Left cardiac atrium (tissue), 4 donors: ENCODE data around the gene CELSR1. TPM values are rescaled to one million over a fixed set of nuclear protein-coding genes. Genes with fewer than 3 reads are reported as not detected.

Source experiments
- ATAC-seq, 2 donors: fragments of 200-7000 bp; cut with Tn5 transposase; one replicate each; pipeline ENCODE4 v1.9.1; 2020; ENCODE audit warnings: mild to moderate bottlenecking in 2 of 2, moderate library complexity in 2 of 2
- DNase-seq: peaks from one replicate; pipeline ENCODE4 v3.0.0-alpha.2; 2020
- intact Hi-C, 2 donors: fragments of 100-400 bp; cut with DNase I; formaldehyde crosslinking; loops; one replicate each; pipeline versions ENCODE4 v1.14.1 to v1.15.1; 2022 to 2023
- total RNA-seq, 2 donors: library from RNA; stranded (reverse); fragmentation: NEBNext Ultra II Directional; extraction: Animal tissue kit (Norgen Biotek cat#: 25700); gene quantifications; one replicate each; pipeline ENCODE4 v1.2.1, GENCODE V29; 2021
- donor health status: DM: no; HTN: yes; CAD: no.
- donor health status: DM: no; HTN: yes; CAD: no; lungs with severe emphysema.
- donor health status: DM: yes; HTN: yes; CAD: no.
- donor health status: Dilated cardiomyopathy.

The CELSR1 gene
- total RNA-seq, 2 donors from 2014 or later: 6.5 to 8.1 TPM

DNA sequence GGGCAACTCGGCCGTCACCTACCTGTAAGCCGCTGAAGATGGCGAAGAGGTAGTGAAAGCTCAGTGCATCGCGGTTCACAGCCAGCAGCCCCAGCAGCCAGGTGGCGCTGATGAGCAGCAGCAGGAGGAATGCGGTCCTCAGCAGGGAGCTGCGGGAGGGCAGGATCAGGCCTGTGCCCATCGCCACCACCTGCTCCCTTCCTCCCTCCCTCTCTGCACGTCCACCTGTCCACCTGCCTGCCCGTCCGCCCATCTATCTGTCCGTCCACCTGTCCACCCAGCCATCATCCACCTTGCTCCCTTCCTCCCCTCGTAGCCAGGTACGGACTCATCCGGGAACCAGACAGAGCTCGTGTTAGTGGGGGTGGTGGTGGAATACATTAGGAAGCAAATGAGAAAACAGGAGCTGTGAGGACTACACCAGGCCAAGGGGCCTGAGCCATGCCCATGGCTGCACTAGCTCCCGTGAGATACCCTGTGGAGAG is 169.7 kb downstream of the CELSR1 start:
- DNase-seq: peak; percentile 72
- intact Hi-C loops: loop anchor here (2.0 to 5.0 kb wide), 2 partner anchors 175 kb away; no protein-coding TSS in a partner anchor
- ATAC-seq: peak; percentile 56 to 70

DNA sequence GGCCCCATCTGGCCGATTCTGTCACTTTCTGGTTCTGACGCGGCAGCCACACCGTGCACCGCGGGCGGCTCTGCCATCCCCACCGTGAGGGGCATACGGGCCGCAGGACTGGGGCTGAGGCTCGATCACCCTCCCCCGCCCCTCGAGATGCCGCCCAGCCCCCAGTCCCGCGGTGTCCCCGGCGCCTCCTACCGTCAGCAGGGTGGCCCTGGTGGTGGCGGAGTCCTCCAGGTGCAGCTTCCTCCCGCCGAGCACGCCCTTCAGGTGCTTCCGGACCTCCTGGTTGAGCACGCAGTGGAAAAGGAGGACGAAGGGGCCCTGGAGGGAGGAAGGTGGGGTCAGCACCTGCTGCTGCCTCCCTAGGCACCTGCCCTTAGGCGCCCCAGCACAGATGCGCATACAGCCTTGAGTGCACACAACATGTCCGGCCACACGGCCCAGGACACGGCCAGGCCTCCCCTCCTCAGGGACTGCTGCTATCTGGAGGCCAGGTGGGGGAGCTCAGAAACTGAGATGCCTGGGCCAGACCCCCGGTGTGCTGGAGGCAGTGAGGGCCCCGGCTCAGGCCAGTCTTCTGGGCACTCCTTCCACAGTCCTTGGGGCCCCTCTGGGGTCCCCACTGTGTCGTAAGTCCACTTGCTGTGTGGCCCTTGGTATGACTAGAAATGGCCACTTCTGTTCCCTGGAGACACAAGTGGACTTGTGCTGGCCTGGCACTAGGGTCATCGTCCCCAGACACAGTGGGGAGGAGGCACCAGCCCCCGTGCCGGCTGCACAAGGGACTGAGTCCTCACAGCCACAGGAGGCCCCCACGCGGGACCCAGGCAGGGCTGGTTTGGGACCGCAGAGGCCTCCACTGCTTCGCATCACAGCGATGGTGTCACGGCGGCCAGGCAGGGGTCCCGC is 170.4 kb downstream of the CELSR1 start:
- peak; percentile 17 for DNase-seq
- intact Hi-C loops: loop anchor here (2.0 to 5.0 kb wide), 2 partner anchors 175 to 176 kb away; no protein-coding TSS in a partner anchor
- no peak for ATAC-seq

GRCh38 chr22:46366327-46366731 is 171.1 kb downstream of the CELSR1 start:
- intact Hi-C loops: loop anchor here (2.0 to 5.0 kb wide), 2 partner anchors 176 kb away; no protein-coding TSS in a partner anchor
- ATAC-seq (no peak), DNase-seq (peak; percentile 14)

DNA sequence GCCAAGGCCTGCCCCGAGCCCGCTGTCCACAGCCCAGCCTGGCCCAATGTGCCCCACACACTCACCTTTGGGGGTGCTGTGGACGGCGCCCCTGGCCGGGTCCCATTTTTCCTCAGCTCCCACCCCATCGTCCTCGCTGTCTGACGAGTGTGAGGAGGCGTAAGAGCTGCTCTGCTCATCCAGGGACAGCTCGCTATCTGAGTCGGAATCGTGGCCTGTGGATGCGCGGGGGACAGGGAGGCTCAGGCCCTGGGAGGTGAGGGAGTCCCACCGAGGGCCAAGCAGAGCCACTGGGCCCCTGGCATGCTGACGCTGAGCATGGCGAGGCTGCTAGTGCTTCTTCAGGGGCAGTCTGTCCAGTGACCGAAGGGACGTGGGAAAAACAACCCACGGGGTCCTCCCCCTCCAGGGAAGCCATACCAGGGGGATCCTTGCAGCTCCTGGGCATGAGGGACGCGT is 172.2 kb downstream of the CELSR1 start:
- intact Hi-C loops: loop anchor here in 1 of 2 donors (5.0 kb wide), 1 partner anchor 177 kb away; no protein-coding TSS in a partner anchor
- ATAC-seq: no peak
- no peak for DNase-seq

DNA sequence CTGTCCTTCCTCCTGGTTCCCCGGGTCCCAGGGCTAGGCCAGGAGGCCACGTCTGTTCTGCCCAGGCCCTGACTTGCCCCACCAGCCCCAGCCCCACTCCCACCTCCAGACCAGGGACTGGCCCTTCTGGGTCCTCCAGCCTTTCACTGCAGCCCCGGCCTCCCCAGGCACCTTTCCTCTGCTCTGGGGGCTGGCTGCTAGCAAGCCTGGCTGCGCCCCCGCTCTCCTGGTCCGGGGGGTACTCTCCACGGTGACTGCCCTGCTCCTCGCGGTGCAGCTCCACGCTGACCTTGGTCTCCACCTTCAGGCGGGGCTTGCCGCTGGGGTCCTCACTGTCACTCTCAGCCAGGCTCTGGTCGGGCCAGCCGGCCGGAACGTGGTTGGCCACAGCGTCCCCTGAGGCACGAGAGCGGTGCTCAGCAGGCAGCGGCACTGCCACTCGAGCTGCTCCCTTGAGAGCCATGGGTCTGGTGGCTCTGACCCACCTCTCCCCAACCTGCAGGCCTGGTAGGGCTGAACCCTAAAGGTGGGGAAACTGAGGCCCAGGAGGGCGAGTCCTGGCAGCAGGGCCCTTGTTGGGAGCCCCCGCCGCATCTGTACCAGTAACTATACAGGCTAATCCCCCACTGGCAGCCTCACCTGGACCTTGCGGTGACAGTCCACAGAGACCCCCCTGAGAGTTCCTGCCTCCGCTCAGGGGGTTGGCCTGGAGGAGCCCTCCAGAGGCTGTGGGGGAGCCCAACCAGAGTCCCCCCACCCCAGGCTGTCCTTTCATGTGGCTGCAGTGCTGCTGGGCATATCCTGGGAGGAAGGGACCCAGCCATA is 172.9 kb downstream of the CELSR1 start:
- DNase-seq: peak; percentile 18
- ATAC-seq: no peak
- intact Hi-C loops: loop anchor here in 1 of 2 donors (5.0 kb wide), 2 partner anchors 168 to 178 kb away; no protein-coding TSS in a partner anchor

DNA sequence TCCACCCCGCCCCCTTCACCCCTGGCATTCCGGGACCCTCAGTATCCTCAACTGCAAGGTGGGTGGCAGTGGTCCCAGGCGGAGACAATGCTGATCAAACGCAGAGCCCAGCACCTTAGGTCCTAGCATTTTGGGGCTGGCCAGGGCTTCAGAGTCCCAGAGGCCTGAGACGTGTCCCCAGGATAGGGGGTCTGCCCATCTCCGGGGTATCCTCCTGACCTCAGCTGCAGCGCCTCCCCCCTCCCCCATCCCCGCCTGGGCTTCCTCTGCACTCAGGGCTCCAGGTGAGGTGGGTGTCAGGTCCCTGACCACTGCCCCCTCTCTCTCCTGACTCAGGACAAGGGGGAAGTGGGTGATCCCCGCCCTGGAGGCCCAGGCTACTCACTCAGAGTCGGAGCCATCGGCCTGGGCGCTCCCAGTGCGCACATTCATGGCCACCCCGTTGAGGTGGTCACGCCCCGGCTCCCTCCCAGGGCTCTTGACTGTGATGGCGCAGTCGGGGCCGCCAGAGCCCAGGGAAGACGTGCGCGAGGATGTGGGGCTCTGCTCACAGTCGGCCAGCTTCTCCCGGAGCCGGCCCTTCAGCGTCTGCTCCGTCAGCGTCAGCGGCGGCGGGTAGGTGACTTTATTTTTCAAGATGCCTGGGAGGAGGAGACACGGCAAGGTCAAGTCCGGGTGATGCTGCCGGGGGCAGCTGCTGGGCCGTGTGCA is 173.7 kb downstream of the CELSR1 start:
- no peak for DNase-seq
- no peak for ATAC-seq
- intact Hi-C loops: loop anchor here in 1 of 2 donors (5.0 kb wide), 1 partner anchor 169 kb away; no protein-coding TSS in a partner anchor

DNA sequence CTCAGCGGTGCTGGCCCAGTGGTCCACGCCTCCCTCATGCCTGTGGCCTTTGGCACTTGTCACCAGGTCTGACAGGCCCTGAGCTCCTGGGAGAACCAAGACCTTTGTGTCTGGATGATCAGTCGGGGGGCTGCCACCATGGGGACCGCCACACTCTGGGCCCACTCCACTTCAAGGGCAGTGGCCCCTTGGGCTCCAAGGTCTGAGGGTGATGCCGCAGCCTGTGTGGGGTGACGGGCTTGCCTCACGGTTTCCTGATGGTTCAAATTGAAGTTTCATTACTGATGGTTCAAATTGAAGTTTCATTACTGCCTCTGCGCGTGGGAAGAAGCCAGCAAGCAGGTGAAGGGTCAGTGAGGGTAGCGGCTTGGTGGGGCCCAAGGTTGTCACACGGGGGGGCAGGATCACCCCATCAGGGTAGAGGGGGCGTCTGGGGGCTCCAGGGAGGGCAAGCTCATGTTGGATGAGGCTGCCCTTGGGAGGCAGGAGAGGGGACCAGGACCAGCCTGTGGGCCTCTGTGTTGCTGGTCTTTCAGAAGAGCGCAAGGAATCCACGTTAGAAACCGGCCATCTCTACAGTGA is 174.4 kb downstream of the CELSR1 start:
- intact Hi-C loops: loop anchor here in 1 of 2 donors (5.0 kb wide), 1 partner anchor 169 kb away; no protein-coding TSS in a partner anchor
- ATAC-seq (no peak), DNase-seq (no peak)

DNA sequence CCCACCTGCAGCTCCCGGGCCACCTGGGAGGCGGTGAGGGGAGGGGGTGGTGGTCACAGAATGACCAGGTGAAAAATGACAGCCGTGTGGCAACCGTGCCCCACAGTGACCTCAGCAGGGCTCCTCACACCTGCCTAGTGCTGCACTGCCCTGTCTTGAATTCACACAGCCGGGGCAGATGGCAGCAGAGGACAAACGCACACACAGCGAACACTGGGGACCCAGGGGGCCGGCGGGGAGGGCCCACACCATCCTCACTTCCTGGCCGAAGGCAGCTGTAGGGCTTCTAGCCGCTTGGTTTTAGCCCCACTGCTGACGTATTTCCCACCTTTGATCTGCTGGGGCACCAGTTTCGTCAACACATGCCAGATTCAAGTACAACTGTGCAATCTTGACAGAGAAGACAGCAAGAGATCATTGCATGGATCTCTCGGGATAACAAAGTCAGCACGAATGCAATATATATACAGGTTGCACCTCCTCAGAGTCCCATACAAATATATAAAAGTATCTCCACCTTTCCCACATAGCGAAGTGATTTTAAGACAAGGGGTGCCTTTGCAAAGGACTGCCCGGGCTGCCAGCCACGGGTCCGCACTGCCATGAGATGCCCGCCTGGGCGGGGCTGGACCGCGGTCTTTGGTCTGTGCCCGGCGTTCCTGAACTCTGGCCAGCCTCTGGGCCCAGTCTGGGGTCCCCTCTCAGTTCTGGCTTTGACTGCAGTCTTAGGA is 175.1 kb downstream of the CELSR1 start:
- intact Hi-C loops: loop anchor here in 1 of 2 donors (5.0 kb wide), 1 partner anchor 170 kb away; no protein-coding TSS in a partner anchor
- no peak for DNase-seq

DNA sequence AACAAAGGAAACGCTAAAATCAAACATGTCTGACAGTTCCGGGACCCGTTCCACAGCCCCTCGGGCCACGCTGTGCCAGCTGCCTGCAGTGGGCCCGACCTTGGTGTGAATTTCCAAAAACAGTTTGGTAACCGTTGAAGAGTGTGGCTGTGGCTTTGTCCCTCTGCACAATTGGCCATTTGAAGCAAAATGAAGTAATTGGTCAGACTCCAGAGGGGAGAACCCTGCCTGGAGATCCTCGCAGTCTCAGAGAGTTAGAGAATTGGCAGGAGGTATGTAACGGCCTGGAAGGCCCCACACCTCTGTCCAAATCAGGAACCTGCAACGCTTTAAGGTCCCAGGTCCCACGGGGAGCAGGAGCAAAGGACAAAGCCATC is 175.6 kb downstream of the CELSR1 start:
- no peak for DNase-seq
- no peak for ATAC-seq
- intact Hi-C loops: loop anchor here in 1 of 2 donors (5.0 kb wide), 1 partner anchor 170 kb away; no protein-coding TSS in a partner anchor

More for the DNA sequence above, 175.1 kb downstream of the CELSR1 start:
- ATAC-seq: no peak

GRCh38 chr22:46360891-46361290 is 176.5 kb downstream of the CELSR1 start:
- intact Hi-C loops: loop anchor here in 1 of 2 donors (5.0 kb wide), 1 partner anchor 171 kb away; no protein-coding TSS in a partner anchor
- no peak for ATAC-seq
- no peak for DNase-seq

GRCh38 chr22:46360097-46360496 is 177.3 kb downstream of the CELSR1 start:
- DNase-seq (no peak), ATAC-seq (no peak)
- intact Hi-C loops: loop anchor here in 1 of 2 donors (5.0 kb wide), 1 partner anchor 172 kb away; no protein-coding TSS in a partner anchor

DNA sequence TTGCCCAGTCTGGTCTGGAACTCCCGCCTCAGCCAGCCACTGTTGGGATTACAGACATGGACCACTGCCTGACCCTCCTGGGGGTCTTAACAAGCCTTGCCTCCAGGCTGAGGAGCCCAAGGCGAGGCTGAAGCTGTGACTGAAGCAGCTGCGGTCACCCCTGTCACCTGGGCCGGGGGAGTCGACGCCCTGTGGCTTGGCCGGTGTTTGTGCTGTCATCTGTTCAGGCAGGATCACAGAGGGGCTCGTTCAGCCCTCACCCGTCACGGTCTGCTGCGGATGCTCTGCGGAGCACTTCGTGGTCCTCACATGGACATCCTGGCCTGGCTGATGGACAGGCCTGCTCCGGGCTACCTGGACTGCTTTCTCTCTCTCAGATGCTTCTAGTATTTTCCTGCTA is 178.1 kb downstream of the CELSR1 start:
- intact Hi-C loops: no loop called here
- DNase-seq: peak; percentile 19

GRCh38 chr22:46358766-46359165 is 178.7 kb downstream of the CELSR1 start:
- intact Hi-C loops: no loop called here
- no peak for ATAC-seq

More for the DNA sequence above, 178.1 kb downstream of the CELSR1 start:
- ATAC-seq: no peak

DNA sequence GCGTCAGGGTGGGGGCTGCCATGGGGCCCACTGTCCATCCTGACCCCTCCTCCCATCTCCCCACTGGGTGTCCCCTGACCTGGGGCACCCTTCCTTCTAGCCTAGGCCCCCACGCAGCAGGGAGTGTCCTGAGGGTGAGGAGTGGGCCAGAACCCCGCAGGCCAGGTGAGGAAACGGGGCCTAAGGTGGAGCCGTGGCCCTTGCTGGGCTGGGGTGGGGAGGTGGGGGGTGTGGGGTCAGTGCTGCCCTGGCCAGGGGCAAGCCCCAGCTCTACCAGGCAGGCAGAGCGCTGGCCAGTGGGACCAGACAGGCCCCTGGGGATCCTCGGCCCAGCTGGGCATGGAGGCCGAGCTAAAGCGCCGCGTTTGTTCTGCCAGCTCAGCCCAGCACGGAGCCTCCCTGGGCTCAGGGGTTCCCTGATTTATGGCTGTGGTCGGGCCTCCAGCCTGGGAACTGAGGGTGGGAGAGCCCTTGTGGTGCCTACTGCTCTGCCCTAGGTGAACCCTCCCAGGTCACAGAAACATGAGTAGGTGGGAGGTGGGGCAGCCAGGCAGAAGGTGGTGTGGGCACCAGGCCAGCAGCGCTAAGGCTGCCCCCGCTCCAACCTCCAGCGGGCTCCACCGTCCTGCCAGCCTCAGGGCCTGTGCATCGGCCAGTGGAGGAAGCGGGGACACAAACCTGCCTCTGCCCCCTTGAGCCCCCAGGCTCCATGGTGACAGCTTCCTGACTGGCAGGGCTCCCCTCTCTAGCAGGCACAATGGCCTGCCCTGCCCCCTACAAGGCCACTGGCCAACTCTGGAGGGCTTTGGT is 179.5 kb downstream of the CELSR1 start:
- intact Hi-C loops: no loop called here
- peak; percentile 7 for DNase-seq

More at GRCh38 chr22:46358766-46359165, 178.7 kb downstream of the CELSR1 start:
- DNase-seq: no peak

DNA sequence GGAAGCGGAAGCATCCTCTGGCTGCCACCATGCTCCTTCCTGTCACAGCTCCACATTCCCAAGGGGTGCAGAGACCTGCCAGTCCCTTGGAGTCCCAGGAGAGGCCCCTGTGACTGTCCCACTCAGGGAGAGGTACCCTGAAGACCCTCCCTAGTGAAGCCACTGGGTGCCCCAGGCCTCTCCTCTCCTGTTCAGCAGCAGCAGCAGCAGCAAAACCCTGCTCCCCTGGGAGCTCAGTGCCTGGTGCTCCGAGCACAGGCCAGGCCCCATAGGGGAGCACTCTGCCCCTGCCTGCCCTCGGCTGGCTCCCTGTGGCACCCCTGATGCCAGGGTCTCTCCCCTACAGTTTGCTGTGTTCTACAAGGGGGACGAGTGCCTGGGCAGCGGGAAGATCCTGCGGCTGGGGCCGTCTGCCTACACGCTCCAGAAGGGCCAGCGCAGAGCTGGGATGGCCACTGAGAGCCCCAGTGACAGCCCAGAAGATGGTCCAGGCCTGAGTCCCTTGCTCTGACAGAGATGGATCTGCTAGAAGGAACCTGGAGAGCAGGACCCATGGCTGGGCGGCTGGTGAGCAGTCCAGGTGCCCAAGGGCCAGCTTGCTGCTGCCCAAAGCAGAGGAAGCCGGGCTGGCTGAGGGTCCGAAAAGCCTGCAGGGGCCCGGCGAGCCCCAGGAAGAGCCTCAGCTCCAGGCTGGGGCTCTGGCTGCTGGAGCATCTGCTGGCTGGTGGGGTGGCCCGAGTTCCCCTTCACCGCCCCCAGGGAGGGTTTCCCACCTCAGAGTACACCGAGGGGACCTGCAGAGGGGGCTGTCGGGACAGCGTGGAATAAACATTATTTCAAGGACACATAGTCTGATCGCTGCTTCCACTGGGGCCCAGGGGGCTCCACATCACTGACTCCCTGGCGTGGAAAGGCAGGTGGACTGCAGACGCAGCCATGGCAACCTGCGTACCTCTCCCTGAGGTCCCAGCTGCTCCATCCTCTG is 180.6 kb downstream of the CELSR1 start:
- no peak for ATAC-seq
- peak; percentile 15 for DNase-seq
- intact Hi-C loops: no loop called here

More for the DNA sequence above, 179.5 kb downstream of the CELSR1 start:
- no peak for ATAC-seq
